GM18868 (cell line): ENCODE data around the gene PDYN.

ENCODE experiments used
- ATAC-seq: cut with Tn5 transposase; IDR thresholded peaks from one replicate; pipeline ENCODE4 v1.9.1; 2021; ENCODE audit warnings: mild to moderate bottlenecking, moderate library complexity; ENCODE audit not compliant: unreplicated experiment

PDYN gene

GRCh38 chr20:1952737-1953530 is 40.9 kb downstream of the PDYN start:
- peak; percentile 65 for ATAC-seq

- ATAC-seq: no peak
Observed at GRCh38 chr20:1951436-1952115, 42.3 kb downstream of the PDYN start.

GRCh38 chr20:1950836-1951235 is 43.0 kb downstream of the PDYN start:
- ATAC-seq: no peak

- no peak for ATAC-seq
Observed at GRCh38 chr20:1949347-1950100, 44.3 kb downstream of the PDYN start.

GRCh38 chr20:1947535-1947846 is 46.4 kb downstream of the PDYN start:
- ATAC-seq: no peak

GRCh38 chr20:1946762-1947534 is 46.9 kb downstream of the PDYN start:
- ATAC-seq: no peak

- no peak for ATAC-seq
Observed at GRCh38 chr20:1946442-1946761, 47.5 kb downstream of the PDYN start.

GRCh38 chr20:1945660-1946059 is 48.2 kb downstream of the PDYN start:
- no peak for ATAC-seq

- ATAC-seq: no peak
Observed at GRCh38 chr20:1945134-1945618, 48.7 kb downstream of the PDYN start.

- no peak for ATAC-seq
Observed at GRCh38 chr20:1944345-1945091, 49.3 kb downstream of the PDYN start.

GRCh38 chr20:1943275-1944002 is 50.4 kb downstream of the PDYN start:
- no peak for ATAC-seq

- ATAC-seq: no peak
Observed at GRCh38 chr20:1942486-1943274, 51.2 kb downstream of the PDYN start.

- no peak for ATAC-seq
Observed at GRCh38 chr20:1942061-1942460, 51.8 kb downstream of the PDYN start.

- no peak for ATAC-seq
Observed at GRCh38 chr20:1941226-1941625, 52.6 kb downstream of the PDYN start.

GRCh38 chr20:1940581-1940980 is 53.3 kb downstream of the PDYN start:
- no peak for ATAC-seq

GRCh38 chr20:1939270-1939595 is 54.6 kb downstream of the PDYN start:
- ATAC-seq: no peak

- no peak for ATAC-seq
Observed at GRCh38 chr20:1938464-1939269, 55.2 kb downstream of the PDYN start.

- no peak for ATAC-seq
Observed at GRCh38 chr20:1937316-1937976, 56.4 kb downstream of the PDYN start.
